ENCODE data around the gene IL16.

IL16 gene

GRCh38 chr15:81265256-81265943 is 68.7 kb downstream of the IL16 start:
- no peak overlapping the region for H3K4me3 ChIP-seq (ENCODE audit: low read depth, low read length)
- no peak for TF ChIP-seq CTCF (IDR thresholded peaks at IDR 0.05; ENCODE audit: insufficient read depth, low read depth, low read length, missing control alignments)

GRCh38 chr15:81265944-81266775 is 69.5 kb downstream of the IL16 start:
- no peak overlapping the region for H3K4me3 ChIP-seq (ENCODE audit: low read depth, low read length)
- TF ChIP-seq CTCF (IDR thresholded peaks at IDR 0.05; ENCODE audit: insufficient read depth, low read depth, low read length, missing control alignments): peak; percentile 94
- peak; percentile 87 for DNase-seq (ENCODE audit: low read depth)

More at GRCh38 chr15:81265256-81265943, 68.7 kb downstream of the IL16 start:
- DNase-seq (ENCODE audit: low read depth): peak; percentile 57

- H3K4me3 ChIP-seq (ENCODE audit: low read depth, low read length): no peak overlapping the region
- DNase-seq (ENCODE audit: low read depth): no peak
- no peak for TF ChIP-seq CTCF (IDR thresholded peaks at IDR 0.05; ENCODE audit: insufficient read depth, low read depth, low read length, missing control alignments)
Observed at GRCh38 chr15:81268340-81268739, 71.7 kb downstream of the IL16 start.

- DNase-seq (ENCODE audit: low read depth): no peak
- no peak overlapping the region for H3K4me3 ChIP-seq (ENCODE audit: low read depth, low read length)
- no peak for TF ChIP-seq CTCF (IDR thresholded peaks at IDR 0.05; ENCODE audit: insufficient read depth, low read depth, low read length, missing control alignments)
Observed at GRCh38 chr15:81268881-81269601, 72.4 kb downstream of the IL16 start.

- no peak for TF ChIP-seq CTCF (IDR thresholded peaks at IDR 0.05; ENCODE audit: insufficient read depth, low read depth, low read length, missing control alignments)
- H3K4me3 ChIP-seq (ENCODE audit: low read depth, low read length): no peak overlapping the region
- DNase-seq (ENCODE audit: low read depth): no peak
Observed at GRCh38 chr15:81270188-81270587, 73.5 kb downstream of the IL16 start.

- no peak for TF ChIP-seq CTCF (IDR thresholded peaks at IDR 0.05; ENCODE audit: insufficient read depth, low read depth, low read length, missing control alignments)
- H3K4me3 ChIP-seq (ENCODE audit: low read depth, low read length): no peak overlapping the region
- DNase-seq (ENCODE audit: low read depth): no peak
Observed at GRCh38 chr15:81270781-81271491, 74.3 kb downstream of the IL16 start.

Data from GM12865 (cell line).